HG02588 (cell line): ENCODE data around the gene RAI14.

ENCODE experiments used
- ATAC-seq: cut with Tn5 transposase; IDR thresholded peaks from one replicate; pipeline ENCODE4 v1.9.1; 2021; ENCODE audit warnings: mild to moderate bottlenecking, moderate library complexity; ENCODE audit not compliant: unreplicated experiment

Gene RAI14

DNA sequence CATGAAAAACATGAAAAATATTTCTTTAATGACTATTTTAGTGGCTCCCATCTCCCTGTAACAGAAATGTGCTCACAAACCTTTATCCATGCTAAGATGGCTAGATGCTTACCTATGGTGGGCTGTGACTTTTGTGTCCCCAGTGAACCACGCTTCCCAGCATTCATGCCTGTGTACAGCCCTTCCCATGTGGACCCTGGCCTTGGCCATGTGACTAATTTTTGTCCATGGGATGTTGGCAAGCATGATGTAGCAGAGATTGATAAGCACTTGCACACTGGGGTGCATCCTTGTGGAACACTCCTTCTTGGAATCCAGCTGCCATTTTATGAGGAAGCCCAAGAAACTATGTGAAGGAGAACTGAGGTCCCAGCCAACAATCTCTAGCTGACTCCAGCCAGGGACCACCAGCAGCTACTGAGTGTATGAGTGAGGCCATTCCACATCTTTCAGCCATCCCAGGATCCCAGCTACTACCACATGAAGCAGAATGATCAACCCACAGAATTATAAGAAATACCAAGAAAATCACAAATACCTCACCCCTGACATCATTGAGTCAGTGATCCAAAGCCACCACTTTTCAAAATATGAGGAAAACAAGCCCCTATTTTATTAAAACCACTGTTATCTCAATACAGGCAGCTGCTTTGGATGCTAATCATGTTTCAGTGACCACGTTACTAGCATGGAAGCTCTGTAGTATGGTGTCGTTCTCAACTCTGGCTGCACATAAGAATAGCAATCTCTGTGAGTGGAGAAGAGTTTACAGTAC is 16.1 kb upstream of the RAI14 start:
- no peak for ATAC-seq

DNA sequence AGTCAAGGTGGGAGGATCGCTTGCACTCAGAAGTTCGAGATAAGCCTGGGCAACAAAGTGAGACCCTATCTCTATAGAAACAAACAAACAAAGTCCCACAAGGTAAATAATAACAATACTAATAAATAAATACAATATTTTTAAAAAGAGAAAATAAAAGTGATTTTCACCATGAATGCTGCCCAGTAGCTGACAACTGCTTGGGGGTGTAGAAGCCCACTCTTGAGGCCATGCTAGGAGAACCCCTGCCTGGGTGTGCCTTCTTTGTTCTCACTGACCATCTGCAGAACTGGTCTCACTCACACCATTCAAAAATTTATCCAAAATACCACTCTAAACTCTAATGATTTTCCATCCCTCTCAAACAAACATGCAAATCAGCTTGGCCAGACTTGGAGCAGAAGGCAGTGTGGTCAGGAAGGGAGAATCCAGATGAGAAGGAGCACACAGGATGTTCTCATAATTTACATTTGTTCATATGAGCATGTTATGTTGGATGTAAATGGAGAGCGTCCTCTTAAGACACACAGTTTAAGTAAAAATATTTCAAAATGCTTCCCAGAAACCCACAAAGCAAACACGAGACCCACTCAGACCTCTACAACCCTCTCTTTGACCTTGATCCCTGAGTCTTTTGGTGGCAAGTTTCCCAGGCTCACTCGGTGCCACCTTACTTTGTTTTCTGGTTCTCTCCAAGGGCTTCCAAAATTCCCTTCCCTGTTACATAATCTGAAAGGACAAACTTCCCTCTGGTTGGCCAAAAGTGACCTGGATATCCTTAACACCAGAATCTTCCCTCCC is 7.9 kb upstream of the RAI14 start:
- no peak for ATAC-seq

DNA sequence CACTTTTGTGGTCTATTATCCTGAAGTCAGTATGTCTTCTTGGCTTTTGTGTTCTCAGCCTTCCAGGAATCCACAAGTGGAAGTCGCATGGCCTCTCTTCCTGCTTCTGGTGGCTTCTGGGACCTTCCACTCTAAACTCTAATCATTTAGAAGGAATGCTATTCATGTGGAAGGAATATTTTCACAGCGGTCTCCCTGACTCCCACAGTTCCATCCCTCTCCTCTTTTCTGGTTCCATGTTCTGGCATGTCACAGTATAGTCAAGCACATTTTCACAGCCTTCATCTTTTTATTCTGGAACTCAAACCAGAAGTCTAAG is 7.3 kb upstream of the RAI14 start:
- ATAC-seq: no peak

DNA sequence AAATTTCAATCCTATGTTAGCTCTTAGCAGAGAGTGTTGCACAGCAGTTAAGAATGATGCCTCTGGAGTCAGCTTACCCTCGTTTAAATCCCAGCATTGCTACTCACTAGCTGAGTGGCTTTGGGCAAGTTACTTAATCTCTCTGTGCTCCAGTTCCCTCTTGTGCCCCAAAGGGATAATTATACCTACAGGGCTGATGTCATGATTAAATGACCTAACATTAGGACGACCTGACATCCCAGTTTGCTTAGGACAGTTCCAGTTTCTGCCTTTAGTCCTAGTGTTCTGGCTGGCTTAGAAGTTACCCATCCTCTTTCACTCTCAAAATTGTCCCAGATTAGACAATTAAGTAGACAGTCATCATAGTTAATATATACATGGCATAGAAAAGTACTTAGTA is 4.3 kb upstream of the RAI14 start:
- ATAC-seq: no peak

DNA sequence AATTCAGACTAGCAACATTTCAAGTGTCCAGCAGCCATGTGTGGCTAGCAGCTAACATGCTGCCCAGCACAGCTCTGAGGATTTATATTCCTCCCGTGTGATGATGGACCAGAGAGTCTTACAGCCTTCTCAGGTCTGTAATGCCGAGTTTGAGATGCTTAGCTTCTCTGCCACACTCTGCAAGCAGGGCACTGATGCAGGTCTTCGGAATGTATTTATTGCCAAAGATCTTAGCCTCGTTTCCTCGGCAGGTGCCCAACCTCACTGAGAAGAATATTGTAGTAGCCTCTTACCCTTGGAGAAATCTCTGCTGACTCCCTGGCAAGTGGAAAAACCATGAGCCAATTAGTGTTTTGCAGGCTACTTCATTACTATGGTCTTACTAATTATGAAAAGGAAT is 3.7 kb upstream of the RAI14 start:
- ATAC-seq: no peak

DNA sequence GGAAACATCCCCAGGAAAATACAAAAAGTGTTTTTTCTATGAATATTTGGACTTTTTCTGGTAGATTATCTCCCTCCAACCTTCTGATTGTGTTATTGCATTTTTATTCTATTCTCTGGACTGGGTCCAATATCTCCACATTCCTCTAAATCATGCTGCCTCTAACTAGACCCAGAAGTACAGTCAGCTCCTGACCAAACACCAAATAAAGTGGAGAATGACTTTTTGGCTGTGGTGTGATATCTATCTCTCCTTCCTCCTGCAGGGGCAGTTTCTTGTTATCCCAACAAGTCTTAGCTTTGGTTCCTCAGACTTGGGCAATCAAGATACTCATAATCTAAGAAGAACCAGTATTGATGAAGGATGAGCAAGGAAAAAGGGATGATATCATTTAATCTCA is 3.2 kb upstream of the RAI14 start:
- ATAC-seq: no peak

DNA sequence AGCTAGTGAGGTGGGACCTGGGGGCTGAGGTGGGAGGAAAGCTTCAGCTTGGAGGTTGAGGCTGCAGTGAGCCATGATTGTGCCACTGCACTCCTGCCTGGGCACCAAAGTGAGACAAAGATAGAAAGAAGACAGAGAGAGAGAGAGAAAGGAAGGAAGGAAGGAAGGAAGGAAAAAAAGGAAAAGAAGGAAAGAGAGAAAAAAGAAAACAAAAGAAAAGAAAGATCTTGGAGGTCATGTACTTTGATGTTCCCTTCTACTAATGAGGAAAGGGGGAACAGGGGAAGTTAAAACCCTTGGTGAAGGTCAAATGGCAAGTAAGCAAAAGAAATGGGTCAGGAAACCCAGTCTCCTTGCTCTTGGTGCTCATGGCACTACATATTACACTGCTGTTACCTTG is 2.4 kb upstream of the RAI14 start:
- no peak for ATAC-seq

DNA sequence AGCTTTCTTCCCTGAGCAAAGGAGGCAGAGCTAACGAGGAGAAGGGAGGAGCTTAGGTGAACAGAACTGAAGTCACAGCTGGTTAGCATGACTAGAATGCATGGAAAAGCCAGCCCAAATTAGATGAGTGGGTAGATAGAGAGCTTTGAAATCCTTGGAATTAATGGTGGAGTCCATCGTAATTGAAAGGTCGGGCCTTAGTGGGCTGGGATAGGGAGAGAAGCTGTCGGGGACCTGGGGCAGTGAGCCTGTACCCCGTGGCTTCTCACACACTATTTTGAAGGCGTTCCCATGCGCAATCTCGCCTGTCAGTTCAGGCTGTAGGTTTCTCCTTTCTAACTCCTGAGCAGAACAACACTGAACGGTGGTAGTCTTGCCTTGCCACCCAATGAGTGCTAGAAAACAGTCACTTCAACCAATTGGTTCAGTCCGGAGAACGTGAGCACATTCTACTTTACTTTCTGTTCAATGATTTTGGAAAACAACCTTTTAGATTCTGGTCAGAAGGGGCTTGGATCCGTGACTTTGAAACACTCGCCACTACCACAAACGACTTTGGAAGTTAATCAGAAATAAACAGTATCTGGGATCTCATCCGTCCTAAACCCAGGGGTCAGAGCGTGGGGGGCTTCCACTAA is 655 bp upstream of the RAI14 start:
- no peak for ATAC-seq

DNA sequence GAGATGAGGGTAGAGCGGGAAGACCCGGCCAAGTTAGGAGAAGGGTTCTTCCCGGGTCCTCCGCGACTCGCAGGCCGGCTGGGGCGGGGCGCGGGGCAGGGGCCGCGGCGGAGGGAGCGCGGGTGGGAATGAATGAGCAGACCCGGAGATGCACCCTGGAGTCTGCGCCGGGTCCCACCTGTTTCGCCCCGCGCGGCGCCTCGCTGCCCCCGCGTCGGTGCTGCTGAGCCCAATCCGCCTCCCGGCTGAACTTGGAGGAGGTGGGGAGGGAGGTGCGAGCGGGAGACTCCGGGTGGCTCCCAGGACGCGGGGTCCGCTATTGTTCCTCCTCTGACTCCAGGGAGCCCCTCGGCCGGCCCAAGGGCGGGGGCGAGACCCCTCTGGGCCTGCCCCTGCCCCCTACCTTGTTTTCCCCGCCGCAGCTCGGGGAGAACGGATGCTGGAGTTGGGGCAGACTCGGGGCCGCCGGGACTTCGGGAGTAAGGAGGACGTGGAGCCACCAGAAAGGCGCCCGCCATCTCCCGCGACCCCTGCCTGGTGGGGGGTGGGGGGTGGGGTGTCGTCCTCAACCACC is 659 bp downstream of the RAI14 start:
- no peak for ATAC-seq

DNA sequence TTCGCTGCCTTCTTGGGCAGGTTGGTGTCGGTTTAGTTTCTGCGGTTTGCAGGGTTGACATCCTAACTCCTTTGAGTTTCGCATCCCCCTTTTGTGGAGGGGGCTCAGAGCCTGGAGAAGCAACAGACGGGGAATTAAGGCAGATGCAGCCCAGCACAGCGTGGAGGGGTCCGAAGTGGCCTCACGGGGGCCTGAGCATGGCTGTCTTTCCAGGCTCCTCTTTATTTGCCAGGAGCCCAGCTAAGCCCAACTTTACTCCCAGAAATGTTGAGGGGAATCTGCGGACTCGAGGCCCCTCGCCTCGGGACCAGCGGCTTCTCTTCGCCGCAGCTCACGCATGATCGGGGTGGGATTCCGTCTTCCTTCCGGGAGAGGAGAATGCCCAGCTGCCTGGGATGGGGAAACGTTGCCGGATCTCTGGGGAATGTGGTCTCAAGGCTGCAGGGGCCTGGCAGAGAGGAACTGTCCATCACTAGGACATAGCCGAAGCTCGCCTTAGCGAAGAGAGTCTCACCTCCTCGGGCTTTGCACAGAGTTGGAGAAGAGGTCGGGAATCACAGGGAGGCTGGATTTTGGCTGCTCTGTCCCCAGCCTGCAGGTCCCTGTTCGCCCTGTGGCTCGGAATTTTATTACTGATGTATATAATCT is 1.3 kb downstream of the RAI14 start:
- ATAC-seq: no peak

DNA sequence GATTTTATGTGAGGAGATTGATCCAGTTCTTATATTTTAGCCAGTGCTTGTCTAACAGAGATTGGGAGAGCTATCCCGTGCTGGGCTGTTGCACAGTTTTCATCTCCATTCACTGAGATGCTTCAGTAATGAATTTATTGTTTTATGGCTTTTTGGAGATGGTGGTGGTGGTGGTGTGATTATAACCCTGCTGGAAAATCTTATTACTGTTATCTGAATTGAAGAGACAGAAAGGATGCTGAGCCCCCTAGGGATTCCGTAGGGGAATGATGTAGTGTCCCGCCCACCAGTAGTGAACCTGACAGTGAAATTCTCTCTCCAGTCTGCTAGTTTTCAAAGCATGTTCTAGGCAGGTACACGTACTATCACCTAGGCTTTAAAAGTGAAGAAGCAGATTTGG is 1.9 kb downstream of the RAI14 start:
- no peak for ATAC-seq

DNA sequence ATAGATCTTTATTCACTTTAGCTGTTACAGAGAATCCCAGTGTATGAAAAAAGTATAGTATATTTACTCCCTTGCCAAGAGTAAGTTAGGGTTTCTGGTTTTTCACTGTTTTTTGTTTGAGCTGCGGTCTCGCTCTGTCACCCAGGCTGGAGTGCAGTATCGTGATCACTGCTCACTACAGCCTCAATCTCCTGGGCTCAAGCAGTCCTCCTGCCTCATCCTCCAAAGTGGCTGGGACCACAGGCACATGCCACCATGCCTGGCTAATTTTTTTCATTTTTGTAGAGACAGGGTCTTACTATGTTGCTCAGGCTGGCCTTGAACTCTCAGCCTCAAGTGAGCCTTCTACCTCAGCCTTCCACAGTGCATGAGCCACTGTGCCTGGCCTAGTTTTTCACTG is 3.0 kb downstream of the RAI14 start:
- ATAC-seq: no peak

DNA sequence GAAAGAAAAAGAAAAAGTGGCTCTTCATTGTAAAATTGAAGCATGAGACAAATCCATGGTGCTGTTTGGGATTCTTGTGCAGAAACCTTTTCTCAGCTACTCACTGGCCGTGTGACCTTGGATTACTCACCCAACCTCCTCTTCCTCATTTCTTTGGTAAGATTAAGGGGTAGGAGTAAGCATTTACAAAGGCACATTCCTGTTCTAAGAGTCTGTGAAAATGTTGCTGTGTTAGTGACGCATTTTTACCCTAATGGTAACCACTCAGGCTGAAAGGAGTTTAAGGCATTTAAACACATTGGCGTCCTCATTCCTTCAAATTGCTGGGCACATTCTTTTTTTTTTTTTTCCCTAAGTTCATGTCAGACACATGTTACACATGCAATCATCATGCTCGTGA is 4.3 kb downstream of the RAI14 start:
- no peak for ATAC-seq

DNA sequence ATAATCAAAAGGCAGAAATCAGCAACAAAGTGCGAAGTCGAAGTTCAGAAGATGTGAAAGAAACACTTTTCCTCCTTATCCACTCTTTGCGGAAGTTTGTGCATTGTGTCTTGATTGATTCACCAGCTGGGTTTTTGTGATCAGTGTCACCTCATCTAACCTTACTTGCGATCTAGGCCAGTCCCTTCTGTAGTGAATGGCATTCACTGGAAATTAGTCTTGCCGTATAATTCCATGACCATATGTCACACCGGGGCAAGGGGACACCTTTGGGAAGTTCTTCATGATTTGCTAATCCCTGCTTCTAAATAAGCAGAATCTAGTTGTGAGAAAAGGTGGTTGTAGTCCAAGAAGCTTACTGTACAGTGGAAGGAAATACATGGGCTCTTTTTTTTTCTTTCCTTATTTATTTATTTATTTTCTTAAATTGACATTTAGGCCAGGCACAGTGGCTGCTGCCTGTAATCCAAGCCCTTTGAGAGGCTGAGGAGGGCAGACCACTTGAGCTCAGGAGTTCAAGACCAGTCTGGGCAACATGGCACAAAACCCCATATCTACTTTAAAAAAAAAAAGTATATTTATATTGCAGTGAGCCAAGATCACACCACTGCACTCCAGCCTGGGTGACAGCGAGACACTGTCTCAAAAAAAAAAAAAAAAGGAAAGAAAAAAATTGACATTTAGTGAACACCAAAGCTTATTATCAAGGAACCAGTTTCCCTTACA is 7.8 kb downstream of the RAI14 start:
- ATAC-seq: no peak

DNA sequence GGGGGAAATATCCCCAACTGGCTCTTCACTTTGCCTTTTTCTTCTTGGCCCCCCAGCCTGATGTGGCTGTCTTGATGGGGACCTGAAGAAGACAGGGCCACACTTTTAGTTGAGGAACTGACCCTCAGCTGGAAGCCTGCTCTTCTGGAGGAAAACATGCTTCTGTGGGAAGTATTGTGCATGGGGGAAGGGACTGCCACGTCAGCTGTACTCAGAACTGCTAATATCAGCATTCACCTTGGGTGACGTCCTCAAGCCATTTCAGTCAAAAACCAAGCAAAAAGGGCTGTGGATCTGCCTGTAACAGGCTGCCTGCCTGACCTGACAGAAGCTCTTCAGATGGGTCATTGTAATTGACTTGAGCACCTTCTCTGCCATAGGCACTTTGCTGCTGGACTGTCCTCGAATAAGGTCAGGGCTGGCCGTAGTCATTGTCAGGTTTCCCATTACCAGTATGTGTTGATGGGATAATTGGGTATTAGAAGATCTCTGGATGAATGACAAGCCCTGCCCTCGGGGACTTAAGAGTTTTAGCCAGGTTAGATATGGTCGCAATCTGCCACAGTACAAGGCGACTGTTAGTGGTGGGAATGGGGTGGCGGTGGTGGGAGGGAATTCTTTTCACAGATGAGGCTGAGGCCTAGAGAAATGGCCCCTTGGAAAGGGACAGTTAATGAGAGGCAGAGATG is 10.4 kb downstream of the RAI14 start:
- ATAC-seq: no peak

DNA sequence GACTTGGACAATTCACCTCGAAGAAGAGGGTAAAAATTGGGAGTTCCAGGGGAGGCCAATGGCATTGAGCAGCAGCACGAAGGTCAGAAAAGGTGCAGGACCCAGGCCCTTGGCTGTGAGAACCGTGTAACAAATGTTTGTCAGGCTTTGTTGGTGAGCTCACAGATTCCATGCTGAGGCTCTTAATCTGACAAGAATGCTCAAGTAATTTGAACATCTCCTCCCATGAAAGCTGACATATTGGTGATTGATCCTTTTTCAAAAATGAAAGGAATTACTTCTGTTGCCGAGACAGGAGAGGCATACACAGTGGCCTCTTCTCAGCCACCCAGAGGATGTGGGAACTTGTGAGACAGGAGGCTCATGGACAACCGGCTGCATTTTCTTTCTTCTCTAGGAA is 11.6 kb downstream of the RAI14 start:
- ATAC-seq: no peak

DNA sequence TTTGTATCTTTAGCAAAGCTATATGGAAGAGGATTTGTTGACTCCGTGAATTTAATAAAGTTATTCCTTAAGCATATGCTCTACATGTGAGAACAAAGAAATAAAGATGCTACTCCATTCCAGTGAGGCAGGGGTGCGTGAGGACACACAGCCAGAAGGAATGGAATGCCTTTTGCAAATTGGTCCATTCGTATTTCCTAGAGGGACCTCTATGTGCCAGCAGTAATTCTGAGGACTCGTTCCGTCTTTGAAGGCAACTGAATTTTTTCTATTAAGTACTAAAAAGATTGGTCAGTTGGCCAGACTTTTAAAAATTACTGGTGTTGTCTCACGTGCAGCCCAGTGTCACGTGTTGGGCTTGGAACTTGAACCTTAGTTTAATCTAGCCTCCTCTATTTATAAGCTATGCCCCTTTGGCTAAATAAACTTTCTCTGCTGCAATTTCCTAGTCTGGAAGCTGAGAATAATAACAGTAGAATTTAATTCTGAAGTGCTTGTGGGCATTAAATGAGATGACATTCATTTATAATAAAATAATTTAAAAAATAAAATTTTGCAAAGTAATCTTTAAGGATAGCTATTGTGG is 13.9 kb downstream of the RAI14 start:
- ATAC-seq: no peak

DNA sequence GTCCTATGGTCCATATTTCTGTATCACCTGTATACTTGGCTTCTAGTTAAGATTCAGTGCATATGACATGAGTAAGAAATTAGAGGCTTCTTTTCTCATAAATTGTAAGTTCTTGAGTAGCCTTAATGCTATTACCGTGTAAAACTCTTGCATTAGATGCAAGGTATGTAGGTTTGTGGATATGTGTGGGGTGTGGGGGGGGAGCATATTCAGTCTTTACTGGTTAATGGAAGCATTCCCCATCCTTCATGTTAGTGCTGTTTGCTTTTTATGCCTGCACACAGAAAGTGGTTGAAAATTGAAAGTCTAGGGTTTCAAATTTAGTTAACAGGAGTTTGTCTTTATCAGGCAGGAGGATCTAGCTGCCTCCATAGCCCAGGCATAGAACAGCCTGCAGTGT is 16.1 kb downstream of the RAI14 start:
- no peak for ATAC-seq

DNA sequence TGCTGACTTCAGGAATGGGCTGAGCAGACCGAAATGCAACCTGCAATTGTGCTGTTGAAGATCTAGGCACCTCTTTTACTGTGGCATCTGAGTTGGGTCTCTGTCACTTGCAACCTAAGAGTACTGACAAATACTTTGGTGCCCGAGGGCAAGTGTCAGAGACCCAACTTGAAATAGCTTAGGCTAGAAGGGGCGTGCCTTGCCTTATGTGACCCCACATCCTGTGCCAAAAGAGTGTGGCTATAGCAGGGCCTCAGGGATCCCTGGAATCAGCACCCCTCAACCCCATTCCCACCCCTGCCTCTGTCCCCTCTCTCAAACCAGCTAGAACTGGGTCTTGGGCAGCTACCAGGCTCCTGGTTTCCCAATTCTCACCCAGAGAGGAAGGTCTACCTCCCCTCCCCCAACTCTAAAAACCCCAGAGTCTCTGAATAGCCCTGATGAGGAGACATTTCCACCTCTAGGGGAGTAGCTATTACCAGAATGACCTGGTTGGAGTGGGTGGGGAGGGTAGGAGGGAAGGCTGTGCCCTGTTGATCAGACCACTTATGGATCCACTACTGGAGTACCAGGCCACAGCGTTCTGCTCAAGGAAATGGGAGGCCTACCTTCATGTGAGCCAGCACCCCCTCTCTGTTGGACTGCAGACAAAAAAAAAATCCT is 17.5 kb downstream of the RAI14 start:
- no peak for ATAC-seq
